GM12801 (cell line): ENCODE measurements around the gene CAMTA1.

Source experiments
- CTCF ChIP-seq: IDR thresholded peaks from one replicate; pipeline ENCODE4 v1.5.1; 2011; ENCODE audit warnings: control low read depth; ENCODE audit not compliant: insufficient read length; ENCODE audit errors: extremely low read depth

The CAMTA1 gene

GRCh38 chr1:6803357-6803756 is 18.1 kb downstream of the CAMTA1 start:
- no peak for TF ChIP-seq CTCF

- no peak for TF ChIP-seq CTCF
Observed at GRCh38 chr1:6805004-6805416, 19.8 kb downstream of the CAMTA1 start.

GRCh38 chr1:6807782-6808181 is 22.5 kb downstream of the CAMTA1 start:
- TF ChIP-seq CTCF: no peak

GRCh38 chr1:6809461-6809860 is 24.2 kb downstream of the CAMTA1 start:
- no peak for TF ChIP-seq CTCF

GRCh38 chr1:6811583-6811982 is 26.3 kb downstream of the CAMTA1 start:
- no peak for TF ChIP-seq CTCF

- no peak for TF ChIP-seq CTCF
Observed at GRCh38 chr1:6813165-6813564, 27.9 kb downstream of the CAMTA1 start.

GRCh38 chr1:6815726-6816125 is 30.5 kb downstream of the CAMTA1 start:
- TF ChIP-seq CTCF: no peak

GRCh38 chr1:6819246-6820040 is 34.2 kb downstream of the CAMTA1 start:
- TF ChIP-seq CTCF: no peak
